H9 (cell line): Measurements from ENCODE around the gene SCYGR7. TPM values are rescaled to one million over a fixed set of nuclear protein-coding genes. Genes with fewer than 3 reads are reported as not detected.
"Not testable (repeated sequence)": the region's sequence is repeated elsewhere in the genome, so short reads cannot be mapped to it uniquely, and the experiment has no call there.

Experiments
- DNase-seq: peaks from one replicate; pipeline ENCODE4 v3.0.0-alpha.2; 2017
- H2AFZ ChIP-seq: one replicate; pipeline ENCODE4 v1.6.1; 2013; ENCODE audit warnings: mild to moderate bottlenecking, low read length, control low read depth, moderate library complexity
- H2AK5ac ChIP-seq: 2 replicates; pipeline ENCODE4 v1.6.1; 2013; ENCODE audit warnings: low read length, control low read depth, mixed read lengths; ENCODE audit not compliant: insufficient read length
- H2BK120ac ChIP-seq: one replicate; pipeline ENCODE4 v1.6.1; 2013; ENCODE audit warnings: low read depth, mild to moderate bottlenecking, low read length, control low read depth, inconsistent platforms; ENCODE audit not compliant: poor library complexity, severe bottlenecking
- H2BK12ac ChIP-seq: 2 replicates; pipeline ENCODE4 v1.6.1; 2013; ENCODE audit warnings: low read length, control low read depth, mixed read lengths, low read depth; ENCODE audit not compliant: insufficient read length
- H2BK15ac ChIP-seq: 2 replicates; pipeline ENCODE4 v1.6.1; 2013; ENCODE audit warnings: low read depth, low read length, control low read depth
- H2BK20ac ChIP-seq: one replicate; pipeline ENCODE4 v1.6.1; 2013; ENCODE audit warnings: low read depth, mild to moderate bottlenecking, low read length, control low read depth, inconsistent platforms; ENCODE audit not compliant: poor library complexity, severe bottlenecking
- H2BK5ac ChIP-seq: 2 replicates; pipeline ENCODE4 v1.6.1; 2013; ENCODE audit warnings: low read length, control low read depth, mixed read lengths; ENCODE audit not compliant: insufficient read length
- H3K14ac ChIP-seq: 2 replicates; pipeline ENCODE4 v1.6.1; 2013; ENCODE audit warnings: low read length, control low read depth; ENCODE audit not compliant: insufficient read depth
- H3K18ac ChIP-seq: 2 replicates; pipeline ENCODE4 v1.6.1; 2013; ENCODE audit warnings: low read depth, mild to moderate bottlenecking, mixed read lengths, low read length, control low read depth; ENCODE audit not compliant: insufficient read length
- H3K23ac ChIP-seq: 2 replicates; pipeline ENCODE4 v1.6.1; 2013; ENCODE audit warnings: low read length, control low read depth, mixed read lengths, low read depth; ENCODE audit not compliant: insufficient read length
- H3K23me2 ChIP-seq: 2 replicates; pipeline ENCODE4 v1.6.1; 2013; ENCODE audit warnings: low read depth, mild to moderate bottlenecking, mixed read lengths, low read length, control low read depth; ENCODE audit not compliant: insufficient read length, poor library complexity, severe bottlenecking
- H3K27ac ChIP-seq: 2 replicates; pipeline ENCODE4 v1.5.1; 2013; ENCODE audit warnings: low read length, control low read depth, mixed read lengths, low read depth; ENCODE audit not compliant: insufficient read length
- H3K27me3 ChIP-seq: 2 replicates; pipeline ENCODE4 v1.6.1; 2013; ENCODE audit warnings: low read length, control low read depth, inconsistent platforms; ENCODE audit not compliant: insufficient read depth
- H3K4ac ChIP-seq: 2 replicates; pipeline ENCODE4 v1.6.1; 2013; ENCODE audit warnings: low read depth, mild to moderate bottlenecking, control low read depth, inconsistent platforms, low read length, moderate library complexity
- H3K4me1 ChIP-seq: 2 replicates; pipeline ENCODE4 v1.6.1; 2013; ENCODE audit warnings: low read length, control low read depth, inconsistent platforms; ENCODE audit not compliant: insufficient read depth
- H3K4me2 ChIP-seq: 2 replicates; pipeline ENCODE4 v1.6.1; 2013; ENCODE audit warnings: low read length, control low read depth, mixed read lengths; ENCODE audit not compliant: insufficient read length, insufficient read depth
- H3K56ac ChIP-seq: 2 replicates; pipeline ENCODE4 v1.6.1; 2013; ENCODE audit warnings: low read depth, mild to moderate bottlenecking, mixed read lengths, low read length, control low read depth; ENCODE audit not compliant: insufficient read length
- H3K79me1 ChIP-seq: 2 replicates; pipeline ENCODE4 v1.6.1; 2013; ENCODE audit warnings: low read depth, mild to moderate bottlenecking, moderate library complexity, low read length, control low read depth, inconsistent platforms; ENCODE audit not compliant: insufficient read depth, poor library complexity, severe bottlenecking
- H3K79me2 ChIP-seq: 2 replicates; pipeline ENCODE4 v1.6.1; 2013; ENCODE audit warnings: low read length, control low read depth, inconsistent platforms; ENCODE audit not compliant: insufficient read depth
- H3K9ac ChIP-seq: 2 replicates; pipeline ENCODE4 v1.6.1; 2013; ENCODE audit warnings: low read length, control low read depth, mixed read lengths; ENCODE audit not compliant: insufficient read length; ENCODE audit errors: extremely low read depth
- H3K9me3 ChIP-seq: one replicate; pipeline ENCODE4 v1.6.1; 2013; ENCODE audit warnings: low read depth, low read length, inconsistent platforms; ENCODE audit not compliant: control insufficient read depth
- H3T11ph ChIP-seq: one replicate; pipeline ENCODE4 v1.6.1; 2013; ENCODE audit warnings: mild to moderate bottlenecking, low read length, control low read depth, inconsistent platforms
- H4K20me1 ChIP-seq: one replicate; pipeline ENCODE4 v1.6.1; 2013; ENCODE audit not compliant: control insufficient read depth, insufficient read length, insufficient read depth
- H4K5ac ChIP-seq: 2 replicates; pipeline ENCODE4 v1.6.1; 2013; ENCODE audit warnings: low read depth, mild to moderate bottlenecking, mixed read lengths, low read length, control low read depth; ENCODE audit not compliant: insufficient read length
- H4K8ac ChIP-seq: replicated peaks from 2 replicates; pipeline ENCODE4 v1.6.1; 2013; ENCODE audit warnings: low read length, control low read depth, mixed read lengths, low read depth; ENCODE audit not compliant: insufficient read length
- H4K91ac ChIP-seq: 2 replicates; pipeline ENCODE4 v1.6.1; 2013; ENCODE audit warnings: low read depth, mild to moderate bottlenecking, moderate library complexity, mixed read lengths, low read length, control low read depth; ENCODE audit not compliant: insufficient read length
- H3K27ac Mint-ChIP-seq, 3 experiments: 2 replicates in 2 of 3; 3 replicates in 1 of 3; pipeline ENCODE4 v1.8.0; 2020 to 2021; ENCODE audit warnings: mixed read lengths in 3 of 3, mild to moderate bottlenecking in 1 of 3, moderate library complexity in 1 of 3
- H3K27me3 Mint-ChIP-seq: 2 replicates; pipeline ENCODE4 v1.8.0; 2021; ENCODE audit warnings: low read depth, mild to moderate bottlenecking, moderate library complexity, mixed read lengths
- H3K36me3 Mint-ChIP-seq, 3 experiments: 2 replicates in 2 of 3; 3 replicates in 1 of 3; pipeline ENCODE4 v1.8.0; 2020 to 2021; ENCODE audit warnings: low read depth in 3 of 3, mixed read lengths in 3 of 3; ENCODE audit not compliant: insufficient read depth in 1 of 3
- H3K4me1 Mint-ChIP-seq, 2 experiments: 2 replicates each; pipeline ENCODE4 v1.8.0; 2020; ENCODE audit warnings: mixed read lengths in 2 of 2
- H3K4me3 Mint-ChIP-seq, 2 experiments: 2 replicates in 1 of 2; 3 replicates in 1 of 2; pipeline ENCODE4 v1.8.0; 2020 to 2021; ENCODE audit warnings: mild to moderate bottlenecking in 2 of 2, mixed read lengths in 2 of 2, moderate library complexity in 1 of 2
- H3K9me3 Mint-ChIP-seq, 2 experiments: 2 replicates in 1 of 2; 3 replicates in 1 of 2; pipeline ENCODE4 v1.8.0; 2020; ENCODE audit warnings: mild to moderate bottlenecking in 2 of 2, mixed read lengths in 2 of 2, moderate library complexity in 1 of 2
- WGBS: extraction: QIAGEN DNeasy Blood & Tissue Kit; methylation state at CpG from one replicate; pipeline ENCODE4 v1.1.7; 2013; ENCODE audit warnings: missing lambda C conversion rate, low lambda C conversion rate, mixed read lengths; ENCODE audit not compliant: insufficient read length; ENCODE audit errors: extremely low coverage; 5-methylcytosine and 5-hydroxymethylcytosine counted together
- total RNA-seq: library from RNA; stranded (reverse); gene quantifications from 2 replicates; pipeline ENCODE4 v1.2.1, GENCODE V29; 2021
- TF ChIP-seq, protein P1 (sequence below): fragments of 200-600 bp; sonication (generic); conservative IDR thresholded peaks from 3 replicates; pipeline ENCODE4 v1.8.0; 2021; ENCODE audit warnings: antibody characterized with exemption, mild to moderate bottlenecking

Gene SCYGR7
- total RNA-seq, 1 experiment from 2014 or later = not detected

DNA sequence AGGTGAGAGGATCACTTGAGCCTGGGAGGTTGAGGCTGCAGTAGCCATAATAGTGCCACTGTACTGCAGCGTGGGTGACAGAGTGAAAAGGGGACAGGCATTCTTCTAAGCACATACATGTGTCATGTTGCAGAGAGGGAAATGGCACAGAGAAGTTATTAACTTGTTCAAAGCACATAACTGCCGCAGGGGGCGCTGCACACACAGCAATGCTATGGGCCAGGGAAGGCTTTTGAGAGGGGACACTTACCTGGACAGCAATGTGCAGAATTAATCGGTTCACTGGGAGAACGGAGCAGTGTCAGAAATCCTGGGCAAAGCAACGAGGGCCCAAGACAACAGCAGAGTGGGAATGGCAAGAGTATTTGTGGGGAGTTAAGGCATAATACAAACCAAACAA, 19.9 kb downstream of the SCYGR7 start:
- TF ChIP-seq, protein P1, sequence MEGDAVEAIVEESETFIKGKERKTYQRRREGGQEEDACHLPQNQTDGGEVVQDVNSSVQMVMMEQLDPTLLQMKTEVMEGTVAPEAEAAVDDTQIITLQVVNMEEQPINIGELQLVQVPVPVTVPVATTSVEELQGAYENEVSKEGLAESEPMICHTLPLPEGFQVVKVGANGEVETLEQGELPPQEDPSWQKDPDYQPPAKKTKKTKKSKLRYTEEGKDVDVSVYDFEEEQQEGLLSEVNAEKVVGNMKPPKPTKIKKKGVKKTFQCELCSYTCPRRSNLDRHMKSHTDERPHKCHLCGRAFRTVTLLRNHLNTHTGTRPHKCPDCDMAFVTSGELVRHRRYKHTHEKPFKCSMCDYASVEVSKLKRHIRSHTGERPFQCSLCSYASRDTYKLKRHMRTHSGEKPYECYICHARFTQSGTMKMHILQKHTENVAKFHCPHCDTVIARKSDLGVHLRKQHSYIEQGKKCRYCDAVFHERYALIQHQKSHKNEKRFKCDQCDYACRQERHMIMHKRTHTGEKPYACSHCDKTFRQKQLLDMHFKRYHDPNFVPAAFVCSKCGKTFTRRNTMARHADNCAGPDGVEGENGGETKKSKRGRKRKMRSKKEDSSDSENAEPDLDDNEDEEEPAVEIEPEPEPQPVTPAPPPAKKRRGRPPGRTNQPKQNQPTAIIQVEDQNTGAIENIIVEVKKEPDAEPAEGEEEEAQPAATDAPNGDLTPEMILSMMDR = peak; percentile 83
- Mint-ChIP-seq H3K4me1 (peaks cover 8 to 15% of the 10 kb centered on the region in 2 experiments), H3K4me3 (no peak overlapping the region), H3K36me3 (no peaks in the 10 kb centered on the region), H3K27ac (no peak overlapping the region), H3K9me3 (no peaks in the 10 kb centered on the region), H3K27me3 (no peaks in the 10 kb centered on the region)
- H3K27me3 ChIP-seq = no peaks in the 10 kb centered on the region
- WGBS = no CpG with 5 or more reads among the region's 6 CpGs
- H3K9ac ChIP-seq = no peak overlapping the region
- H3K4me1 ChIP-seq = no peaks in the 10 kb centered on the region
- H4K5ac ChIP-seq = no peak overlapping the region
- no peak overlapping the region for H4K8ac ChIP-seq
- H3K4me2 ChIP-seq = no peak overlapping the region
- H4K20me1 ChIP-seq = no peaks in the 10 kb centered on the region
- no peak overlapping the region for H2AFZ ChIP-seq
- no peaks in the 10 kb centered on the region for H3K23me2 ChIP-seq
- H2BK5ac ChIP-seq = no peak overlapping the region
- H3K79me2 ChIP-seq = no peaks in the 10 kb centered on the region
- H3K14ac ChIP-seq = no peak overlapping the region
- no peak overlapping the region for H3K27ac ChIP-seq
- no peak overlapping the region for H3K23ac ChIP-seq
- DNase-seq = peak; percentile 73
- H2BK12ac ChIP-seq = no peak overlapping the region
- H3K79me1 ChIP-seq = no peaks in the 10 kb centered on the region
- no peak overlapping the region for H2BK120ac ChIP-seq
- no peak overlapping the region for H2BK15ac ChIP-seq
- no peak overlapping the region for H3T11ph ChIP-seq
- no peak overlapping the region for H2BK20ac ChIP-seq
- H3K4ac ChIP-seq = no peak overlapping the region
- no peak overlapping the region for H3K18ac ChIP-seq
- H3K9me3 ChIP-seq = no peaks in the 10 kb centered on the region
- H3K56ac ChIP-seq = no peak overlapping the region
- no peak overlapping the region for H4K91ac ChIP-seq
- H2AK5ac ChIP-seq = no peak overlapping the region

DNA sequence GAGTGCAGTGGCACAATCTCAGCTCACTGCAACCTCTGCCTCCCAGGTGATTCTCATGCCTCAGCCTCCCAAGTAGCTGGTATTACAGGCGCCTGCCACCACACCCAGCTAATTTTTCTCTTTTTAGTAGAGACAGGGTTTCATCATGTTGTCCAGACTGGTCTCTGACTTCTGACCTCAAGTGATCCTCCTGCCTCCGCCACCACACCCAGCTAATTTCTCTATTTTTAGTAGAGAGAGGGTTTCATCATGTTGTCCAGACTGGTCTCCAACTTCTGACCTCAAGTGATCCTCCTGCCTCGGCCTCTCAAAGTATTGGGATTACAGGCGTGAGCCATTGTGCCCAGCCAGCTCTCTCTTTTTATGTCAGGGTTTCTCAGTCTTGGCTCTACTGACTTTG, 28.1 kb downstream of the SCYGR7 start:
- H3K4me3 Mint-ChIP-seq, H3K23ac ChIP-seq, H3K4ac ChIP-seq, H2AK5ac ChIP-seq, H3K14ac ChIP-seq, H2BK5ac ChIP-seq, H4K5ac ChIP-seq, H3K36me3 Mint-ChIP-seq, H3K27ac ChIP-seq, H3K4me1 ChIP-seq, H3K9me3 Mint-ChIP-seq, H2BK15ac ChIP-seq, H3K79me1 ChIP-seq, H2BK120ac ChIP-seq, H4K20me1 ChIP-seq, H3K56ac ChIP-seq, H4K8ac ChIP-seq, H2BK20ac ChIP-seq, H3K9ac ChIP-seq, H3K23me2 ChIP-seq, H4K91ac ChIP-seq, H3K27me3 ChIP-seq, H2AFZ ChIP-seq, H3T11ph ChIP-seq, H3K79me2 ChIP-seq, H2BK12ac ChIP-seq, H3K4me2 ChIP-seq, H3K9me3 ChIP-seq, H3K27me3 Mint-ChIP-seq, H3K18ac ChIP-seq, DNase-seq: not testable (repeated sequence)
- H3K27ac Mint-ChIP-seq = peak overlapping the region in 1 of 3 experiments; percentile 36; a peak in 1 of 7 replicates
- peaks cover 29 to 33% of the 10 kb centered on the region in 2 experiments for H3K4me1 Mint-ChIP-seq
- no CpG with 5 or more reads among the region's 4 CpGs for WGBS
